Measurements from ENCODE around the gene PLGRKT. TPM values are rescaled to one million over a fixed set of nuclear protein-coding genes. Genes with fewer than 3 reads are reported as not detected.

Gene PLGRKT
- total RNA-seq: 20.3 and 21.2 TPM in 2 replicates
- 3.3 and 3.8 TPM in 2 replicates for polyA plus RNA-seq
- 10.0 and 10.1 TPM in 2 replicates for polyA plus RNA-seq (2011; cell fraction: cytosol; rRNA removed)
- 4.6 TPM in 2 replicates for polyA plus RNA-seq (2011; cell fraction: nucleus; rRNA removed)
- polyA plus RNA-seq (2012): 12.5 and 14.7 TPM in 2 replicates
- polyA minus RNA-seq: 1.00 and 3.7 TPM in 2 replicates
- 2.6 TPM for polyA minus RNA-seq (2011; cell fraction: cytosol; rRNA and poly(A)+ RNA removed)
- 1.8 and 2.0 TPM in 2 replicates for polyA minus RNA-seq (2011; cell fraction: nucleus; rRNA and poly(A)+ RNA removed)
- percentile 59 among the genes with signal in this experiment for Bru-seq, nascent RNA
- percentile 41 among the genes with signal in this experiment for BruChase-seq, experiment 1, labeled RNA remaining after a 6-hour chase
- percentile 37 among the genes with signal in this experiment for BruChase-seq, experiment 2, labeled RNA remaining after a 2-hour chase
- long read RNA-seq, transcript PLGRKT-201 (6 exons, 932 nt): major isoform, 51 of 88 reads
- long read RNA-seq, partial matches to known transcripts: 19 of 88 reads
- long read RNA-seq, other reads (novel, unspliced or antisense): 18 of 88 reads

- H3K4me3 ChIP-seq (replicated peaks in 1 of 3; ENCODE audit: insufficient read depth in 1 of 3, low read depth in 1 of 3, low read length in 3 of 3): peak within 1 kb of the TSS; percentile 53 to 76 (median 69)
- FAIRE-seq (peak; percentile 97), DNase-seq (ENCODE audit: low read depth, low spot score) (peak; percentile 88)
- intact Hi-C loops (cut with micrococcal nuclease): loop anchor here (1.0 kb wide), 4 partner anchors 43 to 168 kb away; no protein-coding TSS in a partner anchor
- no peaks in the 10 kb centered on the region for H3K36me3 ChIP-seq (ENCODE audit: control insufficient read depth in 2 of 2, extremely low read depth in 1 of 2, insufficient read depth in 2 of 2, low read length in 2 of 2)
- H3K4me1 ChIP-seq (ENCODE audit: control insufficient read depth, extremely low read depth, insufficient read depth, low read length): peaks cover 30% of the 10 kb centered on the region
- peak within 1 kb of the TSS; percentile 93 for H3K27ac ChIP-seq (ENCODE audit: insufficient read depth, low read depth, low read length)
- H3K9ac ChIP-seq (replicated peaks; ENCODE audit: extremely low read depth, insufficient read depth, low read length): peak within 1 kb of the TSS; percentile 94
- H3K79me2 ChIP-seq (ENCODE audit: control insufficient read depth, insufficient read depth, low read length): no peaks in the 10 kb centered on the region
- H3K4me2 ChIP-seq (ENCODE audit: insufficient read depth, low read length): peak within 1 kb of the TSS; percentile 95
- dilution Hi-C loops (cut with MboI; ENCODE audit: extremely low pct_ligation_motif_present, low sequenced_read_pairs): loop anchor here (25.0 kb wide), 1 partner anchor 250 kb away; the partner anchor contains the start of gene INSL6
- CTCF ChIA-PET: interaction anchor here (0.7 to 2.1 kb wide), 8 partner anchors 11 to 674 kb away, joined by 3 to 25 read pairs (median 6); partner anchors contain the start of genes CD274 and INSL6
- no peaks in the 10 kb centered on the region for H3K9me3 ChIP-seq (replicated peaks; ENCODE audit: control insufficient read depth, insufficient read depth, low read length)
- TSS peak; percentile 87 for BruUV-seq (replicated peaks)
- no peaks in the 10 kb centered on the region for H4K20me1 ChIP-seq (replicated peaks; ENCODE audit: control insufficient read depth, extremely low read depth, insufficient read depth, low read length)
- no peaks in the 10 kb centered on the region for H3K9me1 ChIP-seq (replicated peaks; ENCODE audit: control insufficient read depth, extremely low read depth, insufficient read depth, low read length)
- H2AFZ ChIP-seq (ENCODE audit: low read depth, low read length): peak within 1 kb of the TSS; percentile 68
- POLR2A ChIA-PET: no interaction called here
- TF ChIP-seq EZH2 (IDR thresholded peaks at IDR 0.05; ENCODE audit: borderline replicate concordance, low read depth, low read length, severe bottlenecking) (no peak), FOS (IDR thresholded peaks at IDR 0.05; ENCODE audit: borderline replicate concordance, insufficient read depth, low read length) (peak; percentile 87), CTCF (IDR thresholded peaks at IDR 0.05; ENCODE audit: extremely low read depth in 1 of 2, insufficient read depth in 1 of 2, low read depth in 1 of 2, low read length in 2 of 2) (peak; percentile 7 to 25), GATA2 (IDR thresholded peaks at IDR 0.05; ENCODE audit: insufficient read depth, insufficient read length, low read depth, low read length) (peak; percentile 71), MYC (IDR thresholded peaks at IDR 0.05; ENCODE audit: low read depth, low read length) (no peak), JUN (IDR thresholded peaks at IDR 0.05; ENCODE audit: borderline replicate concordance, insufficient read depth, insufficient read length, low read depth) (peak; percentile 59), POLR2A (IDR thresholded peaks at IDR 0.05; ENCODE audit: low read depth, low read length) (peak; percentile 81), POLR2AphosphoS5 (IDR thresholded peaks at IDR 0.05; ENCODE audit: insufficient read depth, low read depth, low read length) (peak; percentile 68)
- no peaks in the 10 kb centered on the region for H3K27me3 ChIP-seq (ENCODE audit: control insufficient read depth in 2 of 2, insufficient read depth in 2 of 2, low read length in 2 of 2)
These were observed at the start of gene PLGRKT for GRCh38 chr9:5437254-5438216. TSS of gene PLGRKT (minus strand) at chr9:5437925. CDS start at chr9:5431977, 5,948 bp downstream.

All from endothelial cell of umbilical vein (primary cell).